GM23248 (cell line): ENCODE measurements around the gene REC8. TPM values are rescaled to one million over a fixed set of nuclear protein-coding genes. Genes with fewer than 3 reads are reported as not detected.

Experiments used
- DNase-seq: peaks from one replicate; pipeline ENCODE4 v3.0.0-alpha.2; 2015
- H2AFZ ChIP-seq: fragments of 200-600 bp; sonication (generic); 2 replicates; pipeline ENCODE4 v1.6.1; 2016; ENCODE audit warnings: antibody characterized with exemption
- H3F3A ChIP-seq: fragments of 200-600 bp; sonication (generic); 2 replicates; pipeline ENCODE4 v1.6.1; 2016; ENCODE audit warnings: mild to moderate bottlenecking, antibody characterized with exemption, mixed run types; ENCODE audit not compliant: insufficient read depth
- H3K27ac ChIP-seq: fragments of 200-600 bp; sonication (generic); 2 replicates; pipeline ENCODE4 v1.5.1; 2016; ENCODE audit warnings: mild to moderate bottlenecking
- H3K27me3 ChIP-seq: fragments of 200-600 bp; sonication (generic); replicated peaks from 2 replicates; pipeline ENCODE4 v1.6.1; 2016; ENCODE audit warnings: mild to moderate bottlenecking; ENCODE audit not compliant: insufficient read depth
- H3K36me3 ChIP-seq: fragments of 200-600 bp; sonication (generic); 2 replicates; pipeline ENCODE4 v1.6.1; 2016; ENCODE audit warnings: low read depth, mild to moderate bottlenecking
- H3K4me1 ChIP-seq: fragments of 200-600 bp; sonication (generic); 2 replicates; pipeline ENCODE4 v1.6.1; 2016; ENCODE audit warnings: mild to moderate bottlenecking; ENCODE audit not compliant: insufficient read depth
- H3K4me2 ChIP-seq: fragments of 200-600 bp; sonication (generic); one replicate; pipeline ENCODE4 v1.6.1; 2016; ENCODE audit warnings: mild to moderate bottlenecking; ENCODE audit not compliant: unreplicated experiment
- H3K4me3 ChIP-seq: fragments of 200-600 bp; sonication (generic); 2 replicates; pipeline ENCODE4 v1.5.1; 2016; ENCODE audit warnings: mild to moderate bottlenecking
- H3K79me2 ChIP-seq: fragments of 200-600 bp; sonication (generic); 2 replicates; pipeline ENCODE4 v1.6.1; 2016; ENCODE audit warnings: mild to moderate bottlenecking; ENCODE audit not compliant: insufficient read depth
- H3K9ac ChIP-seq: fragments of 200-600 bp; sonication (generic); 2 replicates; pipeline ENCODE4 v1.6.1; 2016; ENCODE audit warnings: mild to moderate bottlenecking
- H3K9me2 ChIP-seq: fragments of 200-600 bp; sonication (generic); 2 replicates; pipeline ENCODE4 v1.6.1; 2016; ENCODE audit warnings: mixed run types, mild to moderate bottlenecking, moderate library complexity; ENCODE audit not compliant: insufficient read depth
- H3K9me3 ChIP-seq: fragments of 200-600 bp; sonication (generic); one replicate; pipeline ENCODE4 v1.6.1; 2017; ENCODE audit warnings: low read depth
- H4K20me1 ChIP-seq: fragments of 200-600 bp; sonication (generic); 2 replicates; pipeline ENCODE4 v1.6.0; 2016; ENCODE audit not compliant: insufficient read depth
- EZH2 ChIP-seq: fragments of 200-600 bp; sonication (generic); IDR thresholded peaks from 2 replicates; pipeline ENCODE4 v1.6.1; 2018; ENCODE audit warnings: antibody characterized with exemption, mild to moderate bottlenecking; ENCODE audit not compliant: insufficient read depth, poor library complexity, severe bottlenecking
- EZH2phosphoT487 ChIP-seq: fragments of 200-600 bp; sonication (generic); IDR thresholded peaks from 2 replicates; pipeline ENCODE4 v1.6.1; 2018; ENCODE audit warnings: antibody characterized with exemption, moderate library complexity, mild to moderate bottlenecking, low read depth; ENCODE audit not compliant: insufficient read depth
- WGBS, 2 experiments: methylation state at CpG; one replicate each; pipeline ENCODE4 v1.1.6; 2015 to 2017; ENCODE audit warnings: low lambda C conversion rate in 2 of 2, low coverage in 1 of 2; ENCODE audit errors: missing lambda C conversion rate in 2 of 2; 5-methylcytosine and 5-hydroxymethylcytosine counted together
- in situ Hi-C: fragments of 300-500 bp; cut with MboI; formaldehyde crosslinking; loops from 2 replicates; pipeline ENCODE4 v1.15.0; 2020
- polyA plus RNA-seq: library from polyadenylated mRNA; unstranded; fragments of >200 nt; fragmentation: Nextera tagmentation; extraction: Ambion mirVana; gene quantifications from 2 replicates; pipeline ENCODE4 v1.2.1, GENCODE V29; 2016
- total RNA-seq: library from RNA; depleted of rRNA; stranded (reverse); fragments of >200 nt; shearing (Covaris generic); gene quantifications from 2 replicates; pipeline ENCODE4 v1.2.3, GENCODE V29; 2014

REC8 gene
- total and polyA plus RNA-seq, 2 experiments from 2014 or later, result 1.4 to 2.4 TPM

DNA sequence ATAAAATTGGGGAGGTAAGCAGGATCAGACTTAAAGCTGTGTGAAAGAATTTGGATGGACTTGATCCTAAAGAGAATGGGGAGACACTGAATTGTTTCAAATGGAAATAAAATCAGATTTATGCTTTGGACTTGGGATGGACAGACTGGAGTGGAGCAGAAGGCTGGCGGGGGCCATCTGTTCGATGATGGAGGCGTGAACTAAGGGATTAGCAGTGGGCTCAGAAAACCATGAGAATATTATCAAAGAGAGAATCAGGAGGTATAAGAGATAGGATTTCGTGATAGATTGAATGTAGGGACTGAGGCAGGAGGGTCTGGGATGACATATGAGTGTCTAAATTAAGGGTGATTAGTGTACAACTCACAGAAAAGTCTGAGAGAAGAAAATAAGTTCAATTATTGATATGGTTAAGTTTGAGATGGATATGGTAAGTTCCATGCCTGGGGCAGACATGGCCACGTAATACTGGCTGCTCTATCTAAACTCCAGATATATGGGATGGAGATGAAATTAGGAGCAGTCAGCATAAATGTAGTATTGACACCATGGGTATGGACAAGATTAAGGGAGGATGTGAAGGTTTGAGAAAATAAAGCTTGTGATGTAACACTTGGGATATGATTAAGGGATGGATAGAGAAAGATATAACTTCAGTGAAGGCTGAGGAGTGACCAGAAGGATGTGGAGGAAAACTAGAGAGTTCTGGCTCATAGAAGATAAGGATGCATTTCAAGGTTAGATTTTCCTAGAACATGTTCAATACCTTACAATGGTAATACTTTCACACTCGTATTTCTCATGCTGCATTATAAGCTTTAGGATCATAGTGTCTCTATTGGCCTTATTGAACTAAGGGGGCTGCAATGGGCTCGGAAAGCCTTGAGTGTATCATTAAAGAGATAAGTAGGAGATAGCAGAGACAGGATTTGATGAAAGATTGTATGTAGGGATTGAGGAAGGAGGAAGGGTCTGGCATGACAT, 32.6 kb downstream of the REC8 start:
- no peak for DNase-seq
- Histone ChIP-seq H4K20me1 (no peaks in the 10 kb centered on the region), H3F3A (no peaks in the 10 kb centered on the region), H3K9me3 (no peaks in the 10 kb centered on the region), H3K27me3 (no peaks in the 10 kb centered on the region), H3K9me2 (no peaks in the 10 kb centered on the region), H3K79me2 (peaks cover 22% of the 10 kb centered on the region), H3K9ac (no peak overlapping the region), H3K36me3 (peaks cover 4% of the 10 kb centered on the region; the same call in 1 of the 2 replicates), H2AFZ (no peak overlapping the region), H3K27ac (no peak overlapping the region), H3K4me1 (no peaks in the 10 kb centered on the region), H3K4me2 (no peak overlapping the region), H3K4me3 (no peak overlapping the region)
- in situ Hi-C loops, result no loop called here
- TF ChIP-seq EZH2 (no peak), EZH2phosphoT487 (no peak)
- 95 to 97% methylated on average over 7 of the region's 7 CpGs for WGBS, 2 experiments

DNA sequence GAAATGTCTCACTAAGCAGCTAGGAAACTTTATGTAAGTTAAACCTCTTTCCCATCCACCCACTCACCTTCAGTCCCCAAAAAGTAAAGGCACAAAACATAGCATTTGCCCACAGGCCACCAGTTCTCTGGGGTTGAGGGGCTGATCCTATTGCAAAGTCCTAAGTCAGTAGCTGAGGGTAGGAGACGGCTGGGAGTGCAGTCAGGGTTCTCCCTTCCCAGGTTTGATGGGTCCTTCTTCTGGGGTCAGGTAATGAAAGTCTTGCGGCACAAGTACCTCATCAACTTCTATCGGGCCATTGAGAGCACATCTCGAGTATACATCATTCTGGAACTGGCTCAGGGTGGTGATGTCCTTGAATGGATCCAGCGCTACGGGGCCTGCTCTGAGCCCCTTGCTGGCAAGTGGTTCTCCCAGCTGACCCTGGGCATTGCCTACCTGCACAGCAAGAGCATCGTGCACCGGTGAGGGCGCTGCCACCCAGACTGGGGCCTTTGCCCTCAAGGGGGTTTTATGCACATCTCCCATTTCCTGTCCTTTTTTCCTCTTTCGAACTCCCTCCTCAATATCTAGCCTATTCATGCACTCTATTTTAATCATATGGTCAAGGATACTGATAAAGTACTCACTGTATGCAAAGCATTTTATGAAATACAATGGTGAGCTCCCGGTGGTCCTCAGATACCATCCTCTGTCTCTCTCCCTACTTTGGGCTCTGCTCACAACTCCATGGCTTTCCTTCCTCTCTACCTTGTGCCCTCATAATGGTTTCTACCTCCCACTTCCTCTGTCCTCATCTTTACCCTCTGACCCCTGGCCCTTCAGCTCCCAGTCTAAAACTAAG, 34.6 kb downstream of the REC8 start:
- WGBS, 2 experiments, result 95% methylated on average over 11 of the region's 11 CpGs
- in situ Hi-C loops, result no loop called here

DNA sequence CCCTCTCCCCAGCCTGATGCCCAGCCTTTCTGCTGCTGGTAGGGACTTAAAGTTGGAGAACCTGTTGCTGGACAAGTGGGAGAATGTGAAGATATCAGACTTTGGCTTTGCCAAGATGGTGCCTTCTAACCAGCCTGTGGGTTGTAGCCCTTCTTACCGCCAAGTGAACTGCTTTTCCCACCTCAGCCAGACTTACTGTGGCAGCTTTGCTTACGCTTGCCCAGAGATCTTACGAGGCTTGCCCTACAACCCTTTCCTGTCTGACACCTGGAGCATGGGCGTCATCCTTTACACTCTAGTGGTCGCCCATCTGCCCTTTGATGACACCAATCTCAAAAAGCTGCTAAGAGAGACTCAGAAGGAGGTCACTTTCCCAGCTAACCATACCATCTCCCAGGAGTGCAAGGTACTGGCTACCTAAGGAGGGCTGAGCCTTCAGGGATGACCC, 35.2 kb downstream of the REC8 start:
- Histone ChIP-seq H3K27me3 (no peaks in the 10 kb centered on the region), H3K79me2 (peaks cover 20% of the 10 kb centered on the region), H4K20me1 (no peaks in the 10 kb centered on the region), H3K9me2 (no peaks in the 10 kb centered on the region), H3F3A (no peaks in the 10 kb centered on the region), H3K9me3 (no peaks in the 10 kb centered on the region), H3K9ac (no peak overlapping the region), H2AFZ (no peak overlapping the region), H3K4me3 (no peak overlapping the region), H3K27ac (no peak overlapping the region), H3K4me2 (no peak overlapping the region), H3K36me3 (peaks cover 8% of the 10 kb centered on the region; the same call in 1 of the 2 replicates), H3K4me1 (no peaks in the 10 kb centered on the region; the same call in 1 of the 2 replicates)
- in situ Hi-C loops, result no loop called here
- 98 to 100% methylated on average over 5 of the region's 5 CpGs for WGBS, 2 experiments
- TF ChIP-seq EZH2phosphoT487 (no peak), EZH2 (no peak)
- no peak for DNase-seq

More for the DNA sequence above, 34.6 kb downstream of the REC8 start:
- TF ChIP-seq EZH2 (no peak), EZH2phosphoT487 (no peak)
- no peak overlapping the region for H2AFZ ChIP-seq
- H3K9me3 ChIP-seq, result no peaks in the 10 kb centered on the region
- no peak overlapping the region for H3K9ac ChIP-seq
- no peaks in the 10 kb centered on the region for H4K20me1 ChIP-seq
- no peaks in the 10 kb centered on the region for H3K27me3 ChIP-seq
- DNase-seq, result no peak
- H3K4me3 ChIP-seq, result no peak overlapping the region
- H3K79me2 ChIP-seq, result peaks cover 14% of the 10 kb centered on the region
- H3K36me3 ChIP-seq, result peaks cover 10% of the 10 kb centered on the region; the same call in 1 of the 2 replicates
- no peaks in the 10 kb centered on the region for H3K4me1 ChIP-seq
- H3K4me2 ChIP-seq, result no peak overlapping the region
- H3K27ac ChIP-seq, result no peak overlapping the region
- H3F3A ChIP-seq, result no peaks in the 10 kb centered on the region
- H3K9me2 ChIP-seq, result no peaks in the 10 kb centered on the region

DNA sequence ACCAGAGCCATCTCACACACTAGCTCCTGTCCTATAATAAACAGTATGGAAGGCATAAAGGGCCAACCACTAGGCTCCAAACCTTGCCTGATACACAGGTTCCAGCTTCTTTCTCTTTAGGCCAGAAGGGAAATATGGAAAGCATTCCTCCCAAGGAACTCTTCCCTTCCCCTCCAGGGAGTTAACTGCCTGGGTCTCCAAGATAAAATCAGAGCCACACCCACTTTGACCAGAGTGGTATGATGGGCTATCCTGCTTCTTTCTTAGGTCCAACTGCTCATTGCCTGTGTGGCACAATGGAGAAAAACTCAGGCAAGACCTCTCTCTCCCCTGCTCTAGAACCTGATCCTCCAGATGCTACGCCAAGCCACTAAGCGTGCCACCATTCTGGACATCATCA, 35.7 kb downstream of the REC8 start:
- in situ Hi-C loops, result no loop called here
- Histone ChIP-seq H3K36me3 (peaks cover 8% of the 10 kb centered on the region; the same call in 1 of the 2 replicates), H3K9me2 (no peaks in the 10 kb centered on the region), H3K4me1 (no peaks in the 10 kb centered on the region; the same call in 1 of the 2 replicates), H3F3A (no peaks in the 10 kb centered on the region), H3K9me3 (no peaks in the 10 kb centered on the region), H3K4me2 (no peak overlapping the region), H3K9ac (no peak overlapping the region), H4K20me1 (no peaks in the 10 kb centered on the region), H3K4me3 (no peak overlapping the region), H3K79me2 (peaks cover 19% of the 10 kb centered on the region), H2AFZ (no peak overlapping the region), H3K27ac (no peak overlapping the region), H3K27me3 (no peaks in the 10 kb centered on the region)
- 100% methylated on average over 2 of the region's 2 CpGs for WGBS, 2 experiments
- no peak for TF ChIP-seq EZH2
- TF ChIP-seq EZH2phosphoT487, result no peak
- no peak for DNase-seq
